SK-N-SH (cell line): Measurements from ENCODE around the gene DMRT3.

ENCODE experiments used
- CTCF ChIP-seq: fragments of 200-600 bp; sonication (generic); IDR thresholded peaks from 2 replicates; pipeline ENCODE4 v1.6.1; 2017; ENCODE audit warnings: antibody characterized with exemption, mild to moderate bottlenecking, moderate library complexity
- EZH2phosphoT487 ChIP-seq: fragments of 200-600 bp; sonication (generic); IDR thresholded peaks from 2 replicates; pipeline ENCODE4 v1.6.1; 2017; ENCODE audit warnings: low read depth, mixed run types, mild to moderate bottlenecking, antibody characterized with exemption, moderate library complexity, borderline replicate concordance
- JUND ChIP-seq: IDR thresholded peaks from 2 replicates; pipeline ENCODE4 v1.4.0; 2012
- MXI1 ChIP-seq: IDR thresholded peaks from 2 replicates; pipeline ENCODE4 v1.6.1; 2012; ENCODE audit warnings: mild to moderate bottlenecking, low read depth, low read length, improper control_type of control experiment
- POLR2AphosphoS5 ChIP-seq: IDR thresholded peaks from 2 replicates; pipeline ENCODE4 v1.6.1; 2012; ENCODE audit warnings: low read depth, low read length
- RFX5 ChIP-seq: IDR thresholded peaks from 2 replicates; pipeline ENCODE4 v1.6.1; 2012; ENCODE audit warnings: mild to moderate bottlenecking, improper control_type of control experiment, low read length
- TCF12 ChIP-seq: IDR thresholded peaks from 2 replicates; pipeline ENCODE4 v1.4.0; 2012
- ZBTB33 ChIP-seq: IDR thresholded peaks from 2 replicates; pipeline ENCODE4 v1.4.0; 2012; ENCODE audit warnings: low read depth, borderline replicate concordance
- TF ChIP-seq, protein P1 (sequence below): IDR thresholded peaks from 2 replicates; pipeline ENCODE4; 2012

DNA sequence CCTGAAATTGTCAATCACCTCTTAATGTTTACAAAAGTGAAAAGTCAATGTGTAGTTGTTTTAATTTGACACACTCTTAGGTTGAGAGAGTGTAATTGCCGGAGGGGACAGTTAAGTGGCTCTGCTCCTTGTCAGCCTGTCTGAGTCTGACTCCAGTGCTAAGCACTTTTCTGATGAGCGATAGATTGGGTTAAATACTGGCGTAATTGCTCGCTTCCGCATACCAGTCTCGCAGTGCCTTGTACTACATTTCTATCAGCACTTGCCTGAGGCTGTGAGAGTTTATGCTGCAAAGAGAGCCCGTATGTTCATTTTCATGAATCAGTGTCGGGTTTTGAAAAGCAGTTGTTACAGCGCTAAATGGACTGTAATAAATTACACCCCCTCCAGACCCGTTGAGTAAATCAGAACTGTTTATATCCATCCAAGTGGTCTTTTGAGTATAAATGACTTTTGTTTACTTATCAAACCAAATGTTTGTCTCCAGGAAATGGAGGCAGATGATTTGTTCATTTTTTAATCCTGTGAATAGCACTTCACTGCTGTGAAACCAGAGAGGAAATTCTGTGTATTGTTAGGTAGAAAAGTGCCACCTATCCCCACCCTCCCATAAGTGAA lies 41.0 kb upstream of the DMRT3 start:
- TF ChIP-seq POLR2AphosphoS5, result no peak
- TF ChIP-seq CTCF, result no peak
- no peak for TF ChIP-seq EZH2phosphoT487
- TF ChIP-seq TCF12, result no peak
- no peak for TF ChIP-seq ZBTB33
- TF ChIP-seq RFX5, result no peak
- TF ChIP-seq JUND, result no peak
- TF ChIP-seq, protein P1, sequence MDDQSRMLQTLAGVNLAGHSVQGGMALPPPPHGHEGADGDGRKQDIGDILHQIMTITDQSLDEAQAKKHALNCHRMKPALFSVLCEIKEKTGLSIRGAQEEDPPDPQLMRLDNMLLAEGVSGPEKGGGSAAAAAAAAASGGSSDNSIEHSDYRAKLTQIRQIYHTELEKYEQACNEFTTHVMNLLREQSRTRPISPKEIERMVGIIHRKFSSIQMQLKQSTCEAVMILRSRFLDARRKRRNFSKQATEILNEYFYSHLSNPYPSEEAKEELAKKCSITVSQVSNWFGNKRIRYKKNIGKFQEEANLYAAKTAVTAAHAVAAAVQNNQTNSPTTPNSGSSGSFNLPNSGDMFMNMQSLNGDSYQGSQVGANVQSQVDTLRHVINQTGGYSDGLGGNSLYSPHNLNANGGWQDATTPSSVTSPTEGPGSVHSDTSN, result no peak
- TF ChIP-seq MXI1, result no peak
